ENCODE data around the gene AMOTL2.

DNA sequence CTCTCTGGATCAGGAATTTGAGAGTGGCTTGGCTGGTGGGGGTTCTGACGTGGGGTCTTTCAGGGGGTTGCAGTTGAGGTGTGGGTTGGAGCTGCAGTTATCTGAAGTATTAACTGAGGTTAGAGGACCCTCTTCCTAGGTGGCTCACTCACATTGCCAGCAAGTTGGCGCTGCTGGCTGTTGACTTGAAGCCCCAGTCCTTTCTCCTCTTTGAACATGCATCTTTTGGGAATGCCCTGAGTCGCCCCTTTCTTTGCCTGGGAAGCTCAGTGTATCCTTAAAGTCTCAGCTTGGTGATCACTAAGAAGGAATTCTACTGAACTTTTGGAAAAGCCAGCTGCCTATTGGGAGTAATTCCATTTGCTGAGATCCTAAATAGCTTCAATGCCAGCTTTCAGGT, 13.0 kb upstream of the AMOTL2 start:
- TF ChIP-seq, protein P1, sequence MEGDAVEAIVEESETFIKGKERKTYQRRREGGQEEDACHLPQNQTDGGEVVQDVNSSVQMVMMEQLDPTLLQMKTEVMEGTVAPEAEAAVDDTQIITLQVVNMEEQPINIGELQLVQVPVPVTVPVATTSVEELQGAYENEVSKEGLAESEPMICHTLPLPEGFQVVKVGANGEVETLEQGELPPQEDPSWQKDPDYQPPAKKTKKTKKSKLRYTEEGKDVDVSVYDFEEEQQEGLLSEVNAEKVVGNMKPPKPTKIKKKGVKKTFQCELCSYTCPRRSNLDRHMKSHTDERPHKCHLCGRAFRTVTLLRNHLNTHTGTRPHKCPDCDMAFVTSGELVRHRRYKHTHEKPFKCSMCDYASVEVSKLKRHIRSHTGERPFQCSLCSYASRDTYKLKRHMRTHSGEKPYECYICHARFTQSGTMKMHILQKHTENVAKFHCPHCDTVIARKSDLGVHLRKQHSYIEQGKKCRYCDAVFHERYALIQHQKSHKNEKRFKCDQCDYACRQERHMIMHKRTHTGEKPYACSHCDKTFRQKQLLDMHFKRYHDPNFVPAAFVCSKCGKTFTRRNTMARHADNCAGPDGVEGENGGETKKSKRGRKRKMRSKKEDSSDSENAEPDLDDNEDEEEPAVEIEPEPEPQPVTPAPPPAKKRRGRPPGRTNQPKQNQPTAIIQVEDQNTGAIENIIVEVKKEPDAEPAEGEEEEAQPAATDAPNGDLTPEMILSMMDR (IDR thresholded peaks at IDR 0.05; ENCODE audit: low read depth, low read length, poor library complexity, severe bottlenecking) = no peak
- no peak for TF ChIP-seq EZH2phosphoT487 (IDR thresholded peaks at IDR 0.05; ENCODE audit: borderline replicate concordance, low read length)

Data from DOHH2 (cell line).